ENCODE results near the gene RNF152. TPM values are rescaled to one million over a fixed set of nuclear protein-coding genes. Genes with fewer than 3 reads are reported as not detected.

RNF152 gene
- total and polyA plus RNA-seq, 7 donors = 7.1 to 27.3 (median 11.5) TPM

GRCh38 chr18:61898640-61899101, 5.9 kb upstream of the RNF152 start:
- TF ChIP-seq POLR2A (IDR thresholded peaks at IDR 0.05) (no peak), CTCF (IDR thresholded peaks at IDR 0.05) (no peak), EP300 (IDR thresholded peaks at IDR 0.05) (no peak), POLR2AphosphoS5 (IDR thresholded peaks at IDR 0.05) (no peak)
- H3K4me3 ChIP-seq = no peak overlapping the region
- peaks cover 0 to 29% (median 23%) of the 10 kb centered on the region in 4 donors for H3K4me1 ChIP-seq
- no peak for DNase-seq
- no peaks in the 10 kb centered on the region for H3K9me3 ChIP-seq
- H3K36me3 ChIP-seq = no peaks in the 10 kb centered on the region
- no peaks in the 10 kb centered on the region for H3K27me3 ChIP-seq
- WGBS, 2 donors = 21 to 59% methylated on average over 5 of the region's 5 CpGs
- no peak overlapping the region for H3K27ac ChIP-seq
- intact Hi-C loops (cut with DNase I) = loop anchor here (10.0 kb wide), 1 partner anchor 626 kb away; the partner anchor contains the start of gene ZCCHC2

DNA sequence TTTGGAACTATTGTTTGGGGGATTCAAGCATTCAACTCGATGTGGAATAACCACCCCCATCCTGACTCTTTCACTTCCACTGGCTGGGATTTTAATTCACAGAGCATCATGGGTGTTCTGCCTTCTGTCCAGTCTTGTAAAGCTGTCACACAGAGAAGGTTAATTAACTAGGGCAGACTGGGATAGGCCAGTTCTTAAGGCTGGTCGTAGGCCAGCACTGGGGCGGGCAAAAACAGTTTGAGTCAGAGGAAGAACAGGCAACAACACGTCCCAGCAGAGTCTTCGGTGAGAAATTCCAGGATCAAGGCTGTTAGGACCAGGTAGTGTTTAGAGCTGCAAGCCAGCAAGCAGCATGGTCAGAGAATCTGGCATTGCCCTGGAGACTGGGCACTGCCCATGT, 4.0 kb upstream of the RNF152 start:
- no peaks in the 10 kb centered on the region for H3K36me3 ChIP-seq
- H3K27ac ChIP-seq = peak overlapping the region in 3 of 4 donors; percentile 13 to 59 (median 52)
- intact Hi-C loops (cut with DNase I) = loop anchor here (1.0 to 10.0 kb wide), 2 partner anchors 64 to 628 kb away; partner anchors contain the start of gene ZCCHC2
- 46 to 62% methylated on average over 5 of the region's 5 CpGs for WGBS, 2 donors
- peak; percentile 90 for DNase-seq
- H3K4me3 ChIP-seq = no peak overlapping the region
- H3K4me1 ChIP-seq = peaks cover 0 to 42% (median 33%) of the 10 kb centered on the region in 4 donors
- TF ChIP-seq CTCF (IDR thresholded peaks at IDR 0.05) (no peak), POLR2AphosphoS5 (IDR thresholded peaks at IDR 0.05) (peak; percentile 90 to 96 (median 94)), EP300 (IDR thresholded peaks at IDR 0.05) (peak; percentile 35 to 86 (median 68))
- H3K9me3 ChIP-seq = no peaks in the 10 kb centered on the region
- H3K27me3 ChIP-seq = no peaks in the 10 kb centered on the region

DNA sequence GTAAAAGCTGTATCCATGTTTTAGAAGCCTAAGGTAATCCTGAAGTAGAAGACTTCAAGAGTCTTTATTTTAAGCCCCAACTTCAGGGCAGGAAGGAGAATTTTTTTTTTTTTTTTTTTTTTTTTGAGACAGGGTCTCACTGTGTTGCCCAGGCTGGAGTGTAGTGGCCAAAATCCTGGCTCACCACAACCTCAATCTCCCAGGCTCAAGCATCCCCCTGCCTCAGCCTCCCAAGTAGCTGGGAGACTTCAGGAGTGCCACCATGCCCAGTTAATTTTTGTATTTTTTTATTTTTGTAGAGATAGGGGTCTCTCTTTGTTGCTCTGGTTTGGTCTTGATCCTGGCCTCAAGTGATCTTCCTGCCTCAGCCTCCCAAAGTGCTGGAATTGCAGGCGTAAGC, 3.3 kb upstream of the RNF152 start:
- Histone ChIP-seq H3K4me3 (no peak overlapping the region), H3K27ac (peak overlapping the region in 3 of 4 donors; percentile 13 to 59 (median 52)), H3K27me3 (no peaks in the 10 kb centered on the region), H3K4me1 (peaks cover 0 to 42% (median 33%) of the 10 kb centered on the region in 4 donors), H3K36me3 (no peaks in the 10 kb centered on the region), H3K9me3 (no peaks in the 10 kb centered on the region)
- intact Hi-C loops (cut with DNase I) = loop anchor here (1.0 to 10.0 kb wide), 2 partner anchors 64 to 629 kb away; partner anchors contain the start of gene ZCCHC2
- DNase-seq = no peak
- WGBS, 2 donors = 95 to 97% methylated on average over 1 of the region's 1 CpG
- no peak for TF ChIP-seq POLR2AphosphoS5 (IDR thresholded peaks at IDR 0.05)
- TF ChIP-seq CTCF (IDR thresholded peaks at IDR 0.05) = no peak
- TF ChIP-seq POLR2A (IDR thresholded peaks at IDR 0.05) = no peak
- no peak for TF ChIP-seq EP300 (IDR thresholded peaks at IDR 0.05)

GRCh38 chr18:61894751-61895524, 2.1 kb upstream of the RNF152 start:
- Histone ChIP-seq H3K4me3 (peak overlapping the region; percentile 69 to 97 (median 79)), H3K4me1 (peaks cover 0 to 42% (median 33%) of the 10 kb centered on the region in 4 donors), H3K27ac (peak overlapping the region; percentile 59 to 82 (median 68)), H3K27me3 (no peaks in the 10 kb centered on the region), H3K36me3 (no peaks in the 10 kb centered on the region), H3K9me3 (no peaks in the 10 kb centered on the region)
- intact Hi-C loops (cut with DNase I) = loop anchor here (2.0 to 10.0 kb wide), 4 partner anchors 237 to 630 kb away; partner anchors contain the start of gene ZCCHC2
- no peak for DNase-seq
- TF ChIP-seq CTCF (IDR thresholded peaks at IDR 0.05) (no peak), EP300 (IDR thresholded peaks at IDR 0.05) (no peak), POLR2AphosphoS5 (IDR thresholded peaks at IDR 0.05) (no peak), POLR2A (IDR thresholded peaks at IDR 0.05) (no peak)
- 21 to 25% methylated on average over 28 of the region's 28 CpGs for WGBS, 2 donors

Data from sigmoid colon (tissue), 7 donors.